Memory B cell (primary cell): ENCODE results near the gene UBE2V1.

Experiments
- ATAC-seq: fragments of 150-1000 bp; cut with Tn5 transposase; 2 replicates; pipeline ENCODE4 v1.10.0; 2021; ENCODE audit warnings: low read depth, mild to moderate bottlenecking, moderate library complexity
- DNase-seq, 2 donors: peaks; one replicate each; pipeline ENCODE4 v3.0.0; 2022; ENCODE audit warnings: low spot score in 2 of 2
- H3K27ac Mint-ChIP-seq: one replicate; pipeline ENCODE4 v1.8.0; 2022; ENCODE audit warnings: mild to moderate bottlenecking, moderate library complexity, mixed read lengths
- H3K27me3 Mint-ChIP-seq: one replicate; pipeline ENCODE4 v1.8.0; 2022; ENCODE audit warnings: mixed read lengths
- H3K36me3 Mint-ChIP-seq: one replicate; pipeline ENCODE4 v1.8.0; 2022; ENCODE audit warnings: mild to moderate bottlenecking, mixed read lengths
- H3K4me1 Mint-ChIP-seq: one replicate; pipeline ENCODE4 v1.8.0; 2022; ENCODE audit warnings: mixed read lengths
- H3K4me3 Mint-ChIP-seq: one replicate; pipeline ENCODE4 v1.8.0; 2022; ENCODE audit warnings: mild to moderate bottlenecking, moderate library complexity, mixed read lengths
- H3K9me3 Mint-ChIP-seq: one replicate; pipeline ENCODE4 v1.8.0; 2022; ENCODE audit warnings: mixed read lengths

Gene UBE2V1

DNA sequence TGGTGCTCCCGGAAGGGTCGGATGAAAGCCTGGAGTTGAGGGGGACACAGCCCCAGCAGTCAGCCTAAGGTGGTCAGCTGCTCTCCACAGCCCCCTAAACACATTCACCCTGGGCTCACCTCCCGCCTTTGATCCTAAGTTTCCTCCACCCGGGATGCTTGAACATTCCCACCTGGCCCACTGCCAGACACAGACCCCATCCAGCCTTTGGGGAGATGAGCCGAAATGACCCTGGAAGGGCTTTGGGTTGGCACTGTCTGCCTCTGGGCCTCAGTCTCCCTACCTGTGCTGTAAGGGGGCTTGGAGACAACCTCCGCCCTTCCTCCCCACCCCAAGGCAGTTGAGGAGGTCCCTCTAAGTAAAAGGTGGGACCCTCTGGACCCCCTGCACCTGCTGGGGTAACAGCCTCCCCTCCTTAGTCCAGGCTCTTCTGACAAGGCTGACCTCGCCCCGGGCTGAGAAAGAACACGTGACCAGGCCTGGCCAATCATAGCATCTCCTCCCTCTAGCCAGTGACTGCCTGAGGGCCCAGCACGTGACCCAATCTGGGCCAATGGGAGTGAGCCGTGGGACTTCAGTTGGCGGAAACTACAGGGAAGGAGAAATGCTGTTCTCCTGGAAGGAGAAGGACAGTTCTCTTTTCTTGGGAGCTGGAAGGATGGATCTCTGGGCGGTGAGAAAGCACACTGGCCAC, 16.9 kb upstream of the UBE2V1 start:
- peaks cover 32% of the 10 kb centered on the region for H3K36me3 Mint-ChIP-seq
- DNase-seq (no peak), ATAC-seq (no peak)
- H3K27me3 Mint-ChIP-seq, result no peaks in the 10 kb centered on the region
- H3K9me3 Mint-ChIP-seq, result no peaks in the 10 kb centered on the region
- H3K4me1 Mint-ChIP-seq, result peaks cover 4% of the 10 kb centered on the region
- H3K4me3 Mint-ChIP-seq, result no peak overlapping the region
- H3K27ac Mint-ChIP-seq, result no peak overlapping the region

DNA sequence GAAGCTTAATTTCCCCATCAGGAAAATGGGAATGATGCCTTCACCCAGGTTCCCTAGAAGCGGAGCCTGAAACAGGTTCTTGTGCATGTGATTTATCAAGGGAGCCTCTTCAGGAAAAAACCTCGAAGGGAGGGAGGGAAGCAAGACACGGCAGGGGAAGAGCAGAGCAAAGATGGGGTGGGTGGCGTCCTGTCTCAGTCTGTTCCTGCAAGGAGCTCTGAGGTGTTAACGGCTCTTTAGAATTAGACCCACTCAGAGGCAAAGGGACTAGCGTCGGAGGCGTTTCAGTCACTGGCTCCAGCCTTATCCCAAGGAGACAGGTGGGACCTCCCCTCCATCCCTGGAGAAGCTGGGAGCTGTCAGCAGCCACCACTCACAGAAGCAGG, 15.6 kb upstream of the UBE2V1 start:
- Mint-ChIP-seq H3K36me3 (peaks cover 39% of the 10 kb centered on the region), H3K4me3 (no peak overlapping the region), H3K27me3 (no peaks in the 10 kb centered on the region), H3K9me3 (no peaks in the 10 kb centered on the region), H3K27ac (no peak overlapping the region), H3K4me1 (peaks cover 4% of the 10 kb centered on the region)
- ATAC-seq (no peak), DNase-seq (no peak)

DNA sequence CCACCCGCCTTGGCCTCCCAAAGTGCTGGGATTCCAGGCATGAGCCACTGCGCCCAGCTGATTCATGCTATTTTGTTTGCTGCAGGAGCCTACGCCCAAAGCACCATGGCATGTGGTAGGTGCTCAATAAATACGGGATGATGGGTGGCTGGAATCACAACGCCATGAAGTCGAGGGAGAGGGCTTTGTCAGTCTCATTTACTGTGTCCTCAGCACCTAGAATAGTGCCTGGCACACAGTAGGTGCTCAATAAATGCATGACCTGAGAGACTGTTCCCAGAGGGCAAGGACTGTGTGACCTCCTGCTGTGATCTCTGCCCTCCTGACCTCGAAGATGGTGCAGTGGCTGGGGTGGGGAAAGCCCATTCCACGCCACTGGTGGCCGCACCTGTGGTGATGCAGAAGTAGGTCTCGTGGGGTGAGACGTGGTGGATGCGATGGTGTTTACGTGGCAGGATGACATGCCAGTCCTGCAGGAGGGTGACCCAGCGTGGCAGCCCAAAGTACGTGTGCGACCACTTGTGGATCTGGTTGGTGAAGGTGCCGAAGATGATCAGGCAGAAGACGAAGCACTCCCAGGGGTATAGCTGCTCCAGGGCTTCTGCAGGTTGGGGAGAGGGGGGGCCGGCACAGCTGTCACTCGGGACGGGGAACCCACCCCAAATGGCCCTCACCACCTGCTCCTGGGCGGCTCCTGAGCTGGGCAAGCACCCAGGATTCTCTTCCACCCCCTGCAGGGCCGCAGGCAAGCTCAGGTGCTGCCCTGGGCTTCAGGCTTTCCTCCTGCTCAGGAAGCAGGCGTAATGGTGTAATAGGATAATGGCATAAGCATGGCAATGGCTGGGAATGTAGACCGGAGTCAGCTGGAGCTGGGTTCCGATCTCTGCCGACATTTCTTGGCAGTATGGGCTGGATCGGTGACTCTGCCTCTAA, 14.9 kb upstream of the UBE2V1 start:
- Mint-ChIP-seq H3K27ac (no peak overlapping the region), H3K4me1 (peaks cover 4% of the 10 kb centered on the region), H3K4me3 (no peak overlapping the region), H3K36me3 (peaks cover 42% of the 10 kb centered on the region), H3K9me3 (no peaks in the 10 kb centered on the region), H3K27me3 (no peaks in the 10 kb centered on the region)
- no peak for ATAC-seq
- no peak for DNase-seq

DNA sequence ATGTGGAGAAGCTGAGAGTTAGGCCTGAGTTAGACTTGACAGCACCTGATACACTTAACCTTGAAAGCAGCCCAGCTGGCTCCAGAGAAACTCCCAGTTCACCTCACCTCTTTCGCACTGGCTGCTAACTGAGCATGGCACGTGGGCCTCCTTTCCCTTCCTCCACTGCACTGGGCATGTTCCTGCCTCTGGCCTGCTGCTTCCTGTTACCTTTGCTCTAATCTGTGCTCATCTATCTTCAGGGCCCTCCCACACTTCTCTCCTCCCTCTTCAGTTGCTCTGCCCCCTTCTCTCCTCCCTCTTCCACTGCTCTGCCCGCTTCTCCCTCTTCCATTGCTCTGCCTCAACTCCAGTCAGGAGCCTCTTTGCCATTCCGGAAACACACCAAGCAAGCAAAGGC, 13.7 kb upstream of the UBE2V1 start:
- peaks cover 2% of the 10 kb centered on the region for H3K4me1 Mint-ChIP-seq
- no peaks in the 10 kb centered on the region for H3K9me3 Mint-ChIP-seq
- peaks cover 40% of the 10 kb centered on the region for H3K36me3 Mint-ChIP-seq
- no peak overlapping the region for H3K4me3 Mint-ChIP-seq
- no peak for ATAC-seq
- no peak for DNase-seq
- no peak overlapping the region for H3K27ac Mint-ChIP-seq
- no peaks in the 10 kb centered on the region for H3K27me3 Mint-ChIP-seq

DNA sequence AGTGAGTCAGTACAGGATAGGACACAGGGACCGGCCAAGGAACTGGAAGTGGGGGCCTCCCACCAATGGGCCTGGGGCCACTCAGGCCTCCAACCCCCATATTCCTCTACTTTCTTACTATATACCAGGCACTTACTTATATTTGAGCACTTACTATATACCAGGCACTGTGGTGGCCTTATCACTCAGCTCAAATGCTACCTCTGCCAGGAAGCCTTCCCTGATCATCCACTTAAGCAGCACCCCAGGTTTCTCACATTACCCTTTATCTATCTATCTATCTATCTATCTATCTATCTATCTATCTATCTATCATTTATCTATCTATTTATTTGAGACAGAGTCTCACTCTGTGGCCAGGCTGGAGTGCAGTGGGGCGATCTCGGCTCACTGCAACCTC, 12.3 kb upstream of the UBE2V1 start:
- ATAC-seq, result no peak
- H3K4me3 Mint-ChIP-seq, result no peak overlapping the region
- H3K4me1 Mint-ChIP-seq, result peaks cover 2% of the 10 kb centered on the region
- H3K27ac Mint-ChIP-seq, result no peak overlapping the region
- DNase-seq, result no peak
- H3K36me3 Mint-ChIP-seq, result peaks cover 36% of the 10 kb centered on the region
- H3K27me3 Mint-ChIP-seq, result no peaks in the 10 kb centered on the region
- H3K9me3 Mint-ChIP-seq, result no peaks in the 10 kb centered on the region

DNA sequence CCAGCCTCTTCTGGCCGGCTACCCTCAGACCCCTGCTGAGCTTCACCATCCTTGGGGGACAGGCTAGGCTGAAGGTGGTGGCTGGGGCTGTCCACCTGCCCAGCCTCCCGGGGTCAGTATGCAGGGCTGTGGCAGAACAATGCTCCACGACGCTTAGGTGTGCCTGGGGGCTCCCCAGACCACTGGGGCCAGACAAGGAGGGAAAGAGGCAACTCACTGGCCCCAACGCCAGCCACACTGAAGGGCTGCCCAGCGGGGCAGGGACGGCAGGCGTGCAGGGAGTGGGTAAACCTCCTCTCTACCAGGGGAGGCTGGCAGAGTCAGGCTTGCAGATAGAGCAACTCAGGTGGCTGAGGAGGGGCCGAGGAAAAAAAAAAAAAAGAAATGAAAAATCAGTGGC, 11.5 kb upstream of the UBE2V1 start:
- peaks cover 33% of the 10 kb centered on the region for H3K36me3 Mint-ChIP-seq

DNA sequence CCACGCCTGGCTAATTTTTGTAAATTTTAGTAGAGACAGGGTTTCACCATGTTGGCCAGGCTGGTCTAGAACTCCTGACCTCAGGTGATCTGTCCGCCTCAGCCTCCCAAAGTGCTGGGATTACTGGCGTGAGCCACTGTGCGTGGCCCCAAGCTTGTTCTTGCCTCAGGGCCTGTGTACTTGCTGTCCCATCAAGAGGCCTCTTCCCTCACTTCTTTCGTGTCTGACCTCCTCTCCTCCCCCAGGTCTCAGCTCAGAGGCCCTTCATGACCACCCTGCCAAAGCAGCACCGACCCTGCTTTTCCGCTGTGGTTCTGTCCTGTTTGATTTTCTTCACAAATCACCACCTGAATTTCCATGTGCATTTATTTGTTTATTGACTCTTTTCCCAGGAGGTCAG, 10.5 kb upstream of the UBE2V1 start:
- Mint-ChIP-seq H3K9me3 (no peaks in the 10 kb centered on the region), H3K36me3 (peaks cover 30% of the 10 kb centered on the region), H3K4me3 (no peak overlapping the region), H3K27me3 (no peaks in the 10 kb centered on the region), H3K27ac (peak overlapping the region; percentile 67), H3K4me1 (peaks cover 2% of the 10 kb centered on the region)
- DNase-seq, result no peak
- ATAC-seq, result no peak

More for the DNA sequence above, 11.5 kb upstream of the UBE2V1 start:
- H3K4me3 Mint-ChIP-seq, result no peak overlapping the region
- no peak for ATAC-seq
- H3K27ac Mint-ChIP-seq, result no peak overlapping the region
- H3K4me1 Mint-ChIP-seq, result peaks cover 2% of the 10 kb centered on the region
- no peak for DNase-seq
- no peaks in the 10 kb centered on the region for H3K9me3 Mint-ChIP-seq
- no peaks in the 10 kb centered on the region for H3K27me3 Mint-ChIP-seq

DNA sequence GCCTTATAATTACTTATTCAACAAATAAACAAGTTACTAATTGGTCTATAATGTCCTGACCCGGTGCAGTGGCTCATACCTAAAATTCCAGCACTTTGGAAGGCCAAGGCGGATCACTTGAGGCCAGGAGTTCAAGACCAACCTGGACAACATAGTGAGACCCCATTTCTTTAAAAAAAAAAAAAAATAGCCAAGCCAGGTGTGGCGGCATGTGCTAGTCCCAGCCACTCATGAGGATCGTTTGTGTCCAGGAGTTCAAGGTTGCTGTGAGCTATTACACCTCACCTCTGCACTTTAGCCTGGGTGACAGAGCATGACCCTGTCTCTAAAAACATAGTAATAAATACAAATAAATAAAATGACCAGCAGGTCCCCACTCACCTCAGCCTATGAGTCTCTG, 9.8 kb upstream of the UBE2V1 start:
- Mint-ChIP-seq H3K4me1 (peaks cover 2% of the 10 kb centered on the region), H3K27me3 (no peaks in the 10 kb centered on the region), H3K4me3 (no peak overlapping the region), H3K27ac (no peak overlapping the region), H3K36me3 (peaks cover 25% of the 10 kb centered on the region), H3K9me3 (no peaks in the 10 kb centered on the region)
- no peak for DNase-seq
- no peak for ATAC-seq

DNA sequence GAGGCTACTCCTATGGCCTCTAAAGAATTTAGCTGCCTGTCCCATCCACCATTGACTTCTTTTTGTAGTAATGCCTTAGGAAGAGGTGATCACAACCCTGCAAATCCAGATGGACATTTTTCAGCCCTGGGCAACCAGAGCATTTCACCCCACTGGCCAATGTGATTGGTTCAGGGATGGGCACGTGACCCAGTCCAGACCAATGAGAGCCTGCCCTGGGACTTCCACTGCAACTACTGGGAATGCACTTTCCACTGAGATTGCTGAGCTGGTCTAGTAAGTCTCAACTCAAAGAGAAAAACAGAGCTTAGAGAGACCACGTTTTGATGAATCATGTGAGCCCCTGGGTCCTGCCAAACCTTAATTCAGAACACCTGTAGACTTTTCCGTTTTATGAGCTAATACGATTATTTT, 8.9 kb upstream of the UBE2V1 start:
- H3K4me3 Mint-ChIP-seq, result no peak overlapping the region
- H3K4me1 Mint-ChIP-seq, result peaks cover 2% of the 10 kb centered on the region
- no peak overlapping the region for H3K27ac Mint-ChIP-seq
- ATAC-seq, result no peak
- no peak for DNase-seq
- H3K36me3 Mint-ChIP-seq, result peaks cover 19% of the 10 kb centered on the region
- H3K27me3 Mint-ChIP-seq, result no peaks in the 10 kb centered on the region
- no peaks in the 10 kb centered on the region for H3K9me3 Mint-ChIP-seq

DNA sequence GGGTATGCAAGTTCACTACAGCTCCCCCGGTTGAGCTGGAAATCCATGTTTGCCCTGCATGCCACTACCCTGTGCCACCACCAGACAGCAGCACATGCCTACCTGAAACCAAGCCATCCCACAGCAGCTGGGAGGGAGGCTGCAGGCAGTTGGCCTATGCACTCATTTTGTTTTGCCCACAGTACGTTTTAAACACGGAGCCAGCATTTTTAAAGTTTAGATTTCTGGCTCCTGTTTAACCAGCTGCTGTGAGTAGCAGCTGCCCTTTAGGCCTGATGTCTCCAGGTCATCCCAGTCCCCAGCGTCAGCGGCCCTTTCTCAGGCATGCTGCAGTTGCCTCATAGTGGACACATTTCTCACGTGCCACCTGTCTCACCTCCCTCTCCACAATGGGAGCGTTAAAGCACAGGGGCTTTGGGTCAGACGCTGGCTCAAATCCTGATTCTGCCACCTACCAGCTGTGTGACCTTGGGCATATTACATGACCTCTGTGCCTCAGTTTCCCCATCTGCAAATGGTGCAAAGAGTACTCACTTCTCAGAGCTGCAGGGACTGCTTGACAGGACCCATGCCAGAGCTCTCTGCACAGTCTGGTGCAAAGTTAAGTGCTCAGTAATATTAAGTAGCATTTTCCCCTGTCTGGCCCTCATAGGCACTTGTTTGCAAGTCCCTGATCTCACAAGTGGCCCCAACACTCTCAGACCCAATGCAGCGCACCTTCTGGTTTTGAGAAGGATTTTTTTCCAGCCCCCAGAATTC, 8.2 kb upstream of the UBE2V1 start:
- Mint-ChIP-seq H3K4me3 (no peak overlapping the region), H3K9me3 (no peaks in the 10 kb centered on the region), H3K4me1 (peaks cover 5% of the 10 kb centered on the region), H3K27ac (no peak overlapping the region), H3K36me3 (peaks cover 16% of the 10 kb centered on the region), H3K27me3 (no peaks in the 10 kb centered on the region)
- DNase-seq (peak; percentile 44 to 45), ATAC-seq (peak; percentile 82)

DNA sequence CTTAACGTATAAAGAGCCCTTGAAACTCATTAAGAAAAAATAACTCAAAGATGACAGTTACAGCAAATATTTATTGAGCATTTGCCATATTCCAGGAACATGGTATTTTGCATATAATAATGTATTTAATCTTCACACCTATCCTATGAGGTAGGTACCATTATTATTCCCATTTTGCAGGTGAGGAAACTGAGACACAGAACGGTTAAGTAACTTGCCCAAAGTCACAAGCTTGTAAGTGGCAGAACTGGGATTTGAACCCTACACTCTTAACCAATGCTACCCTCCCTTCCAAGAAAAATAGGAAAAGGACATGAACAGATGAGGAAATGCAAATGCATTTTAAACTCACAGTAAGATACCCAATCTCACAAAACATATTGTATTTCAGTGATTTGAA, 5.3 kb upstream of the UBE2V1 start:
- H3K9me3 Mint-ChIP-seq, result no peaks in the 10 kb centered on the region
- no peak overlapping the region for H3K27ac Mint-ChIP-seq
- no peak for DNase-seq

DNA sequence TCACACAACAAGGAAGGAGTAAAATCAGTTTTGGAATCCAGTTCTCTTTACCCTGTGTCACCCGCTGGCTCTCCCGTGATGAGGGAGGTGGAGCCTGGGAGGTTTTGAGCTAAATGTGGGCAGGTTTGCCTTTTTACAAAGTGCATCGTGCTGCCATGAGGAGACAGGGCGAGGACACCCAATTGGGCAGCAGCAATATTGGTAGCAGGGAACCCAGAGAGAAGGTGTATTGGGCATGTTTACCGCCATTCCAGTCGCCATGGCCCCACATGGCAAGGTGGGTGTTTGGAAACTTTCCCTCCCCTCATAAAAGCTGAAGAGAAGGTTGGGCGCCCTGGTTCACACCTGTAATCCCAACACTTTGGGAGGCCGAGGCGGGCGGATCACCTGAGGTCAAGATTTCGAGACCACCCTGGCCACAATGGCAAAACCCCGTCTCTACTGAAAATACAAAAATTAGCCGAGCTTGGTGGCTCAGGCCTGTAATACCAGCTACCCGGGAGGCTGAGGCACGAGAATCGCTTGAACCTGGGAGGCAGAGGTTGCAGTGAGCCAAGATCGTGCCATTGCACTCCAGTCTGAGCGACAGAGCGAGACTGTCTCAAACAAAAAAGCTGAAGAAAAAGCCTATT, 3.5 kb upstream of the UBE2V1 start:
- Mint-ChIP-seq H3K27ac (peak overlapping the region; percentile 88), H3K36me3 (no peaks in the 10 kb centered on the region), H3K27me3 (no peaks in the 10 kb centered on the region), H3K4me1 (peaks cover 32% of the 10 kb centered on the region), H3K4me3 (peak overlapping the region; percentile 90), H3K9me3 (no peaks in the 10 kb centered on the region)
- DNase-seq, result no peak
- ATAC-seq, result no peak

More for the DNA sequence above, 5.3 kb upstream of the UBE2V1 start:
- Mint-ChIP-seq H3K36me3 (peaks cover 4% of the 10 kb centered on the region), H3K4me1 (peaks cover 19% of the 10 kb centered on the region), H3K4me3 (no peak overlapping the region), H3K27me3 (no peaks in the 10 kb centered on the region)
- no peak for ATAC-seq

DNA sequence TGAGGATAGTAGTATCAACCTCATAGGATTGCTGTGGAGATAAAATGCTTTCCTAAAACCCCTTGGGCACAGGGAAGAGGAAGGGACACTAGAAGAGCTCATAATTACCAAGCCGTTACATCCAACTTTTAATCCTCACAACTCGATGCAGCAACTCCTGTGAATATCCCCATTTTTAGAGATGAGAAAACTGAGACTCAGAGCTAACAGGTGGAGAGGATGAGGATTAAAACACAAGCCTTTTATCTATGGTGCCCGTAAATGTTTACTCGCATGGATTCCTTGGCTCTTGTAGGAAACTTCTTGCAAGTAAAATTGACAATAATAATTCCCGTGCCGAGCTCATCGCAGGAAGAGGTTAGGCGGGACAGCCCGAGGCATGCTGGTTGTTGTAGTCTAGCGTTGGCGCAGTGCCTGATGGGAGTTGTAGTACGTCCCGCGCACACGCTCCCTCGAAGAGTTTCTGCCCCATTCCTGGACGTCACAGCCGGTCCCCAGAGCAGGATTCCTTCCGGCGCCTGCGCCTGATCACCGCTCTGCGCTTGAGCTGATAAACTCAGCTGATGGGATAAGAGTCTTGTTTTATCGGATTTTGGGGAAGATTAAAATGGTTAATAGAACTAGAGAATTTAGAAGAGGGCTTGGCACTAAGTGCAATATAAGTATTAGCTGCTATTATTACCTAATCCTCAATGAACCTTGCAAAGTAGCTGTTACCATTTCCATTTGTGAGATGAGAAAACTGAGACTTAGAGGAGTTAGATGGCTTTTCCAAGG, 2.8 kb upstream of the UBE2V1 start:
- Mint-ChIP-seq H3K9me3 (no peaks in the 10 kb centered on the region), H3K4me3 (peak overlapping the region; percentile 90), H3K27ac (peak overlapping the region; percentile 88), H3K27me3 (no peaks in the 10 kb centered on the region), H3K4me1 (peaks cover 33% of the 10 kb centered on the region), H3K36me3 (no peaks in the 10 kb centered on the region)
- ATAC-seq (peak; percentile 75), DNase-seq (peak; percentile 72 to 82)
